Kidney capillary endothelial cell (primary cell): Measurements from ENCODE around the gene NINL.
"Not testable (repeated sequence)": the region's sequence is repeated elsewhere in the genome, so short reads cannot be mapped to it uniquely, and the experiment has no call there.

Experiments
- DNase-seq: peaks from one replicate; pipeline ENCODE4 v3.0.0-alpha.2; 2018; ENCODE audit warnings: low spot score

NINL gene

DNA sequence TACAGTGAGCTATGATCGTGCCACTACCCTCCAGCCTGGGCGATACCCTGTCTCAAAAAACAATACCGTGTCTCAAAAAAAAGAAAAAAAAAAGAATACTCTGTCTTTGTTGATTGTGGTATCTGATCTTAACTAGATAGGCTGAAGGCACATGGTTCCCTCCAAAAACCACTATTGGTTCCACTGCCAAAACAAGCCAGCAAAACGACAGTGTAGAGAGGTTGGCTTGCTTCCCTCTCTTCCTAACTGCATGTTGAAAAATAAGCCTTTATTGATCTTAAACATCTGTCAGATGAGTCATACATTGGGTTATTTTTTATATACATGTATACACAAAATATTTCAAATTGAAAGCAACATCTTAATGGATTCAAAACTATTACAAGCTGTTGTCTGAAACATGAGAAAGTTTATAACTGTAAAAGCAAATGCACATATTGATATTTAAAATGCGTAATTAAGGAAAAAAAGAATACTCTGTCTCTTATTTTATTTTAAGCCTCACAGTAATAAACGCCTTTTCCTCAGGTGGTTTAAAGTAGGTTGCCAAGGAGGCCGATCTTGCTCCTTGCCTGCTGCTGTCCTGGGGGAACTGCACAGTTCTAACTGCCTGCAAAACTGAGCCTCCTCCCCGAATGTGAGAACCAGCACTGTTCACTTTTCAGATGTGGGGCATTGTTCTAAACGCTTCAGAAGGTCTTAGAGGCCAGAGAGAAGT lies 7.0 kb upstream of the NINL start:
- no peak for DNase-seq

DNA sequence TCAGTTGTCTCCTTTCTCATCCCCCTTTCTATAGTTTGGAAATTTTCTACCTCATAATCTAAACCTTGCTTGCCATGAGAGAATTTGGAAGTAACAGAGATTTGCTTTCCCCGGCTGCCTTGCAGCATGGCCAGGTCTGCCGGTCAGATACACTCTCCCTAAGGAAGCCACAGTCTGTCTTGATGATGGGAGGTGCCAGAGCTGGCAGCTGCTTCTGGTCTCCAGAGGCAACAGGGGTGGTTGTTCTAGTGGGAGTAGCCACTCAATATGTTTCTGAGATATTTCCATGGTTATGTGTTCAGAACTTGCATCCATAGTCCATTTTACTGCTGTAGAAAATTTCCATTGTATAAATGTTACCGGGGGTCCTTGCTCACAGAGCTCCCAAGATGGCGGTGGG lies 5.4 kb upstream of the NINL start:
- DNase-seq: not testable (repeated sequence)

DNA sequence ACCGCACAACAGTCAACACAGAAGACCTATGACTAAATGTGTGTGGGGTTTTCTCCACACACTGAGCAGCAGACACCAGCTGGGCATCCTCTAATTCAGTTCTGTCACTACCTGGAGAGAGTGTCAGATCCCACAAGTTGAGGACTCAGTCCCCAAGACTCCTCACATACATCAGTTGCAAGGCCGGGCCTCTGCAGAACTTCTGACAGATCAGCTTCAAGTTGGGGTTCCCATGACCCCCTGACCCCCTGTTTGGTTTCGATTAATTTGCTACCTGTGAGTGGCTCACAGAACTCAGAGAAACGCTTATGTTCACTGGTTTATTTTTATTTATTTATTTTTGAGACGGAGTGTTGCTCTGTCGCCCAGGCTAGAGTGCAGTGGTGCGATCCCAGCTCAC lies 3.2 kb upstream of the NINL start:
- no peak for DNase-seq

DNA sequence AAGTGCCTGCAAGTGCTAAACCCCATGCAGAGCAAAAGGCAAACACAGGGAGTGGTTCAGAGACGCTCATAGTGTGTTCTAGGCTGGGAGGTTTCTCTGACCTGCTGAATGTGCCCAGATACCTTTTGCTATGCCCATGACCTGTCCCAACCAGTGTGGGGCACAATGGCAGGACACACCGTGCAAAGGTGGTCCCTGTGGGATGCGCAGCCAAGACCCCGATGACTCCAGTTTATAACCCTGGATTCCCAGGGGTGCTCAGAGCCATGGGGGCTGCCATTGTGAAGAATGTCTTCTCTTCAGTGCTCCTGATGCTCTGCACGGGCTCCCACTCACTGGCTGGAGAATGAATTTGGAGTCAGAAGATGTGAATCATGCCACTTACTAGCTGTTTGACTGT lies 2.2 kb upstream of the NINL start:
- no peak for DNase-seq

DNA sequence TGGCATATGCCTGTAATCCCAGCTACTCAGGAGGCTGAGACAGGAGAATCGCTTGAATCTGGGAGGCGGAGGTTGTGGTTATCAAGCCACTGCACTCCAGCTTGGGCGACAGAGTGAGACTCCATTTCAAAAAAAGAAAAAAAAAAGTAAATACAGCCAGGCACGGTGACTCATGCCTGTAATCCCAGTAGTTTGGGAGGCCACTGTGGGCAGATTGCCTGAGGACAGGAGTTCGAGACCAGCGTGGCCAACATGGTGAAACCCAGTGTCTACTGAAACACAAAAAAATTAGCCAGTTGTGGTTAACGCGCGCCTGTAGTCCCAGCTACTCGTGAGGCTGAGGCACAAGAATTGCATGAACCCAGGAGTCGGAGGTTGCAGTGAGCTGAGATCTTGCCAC lies 1.5 kb upstream of the NINL start:
- no peak for DNase-seq

DNA sequence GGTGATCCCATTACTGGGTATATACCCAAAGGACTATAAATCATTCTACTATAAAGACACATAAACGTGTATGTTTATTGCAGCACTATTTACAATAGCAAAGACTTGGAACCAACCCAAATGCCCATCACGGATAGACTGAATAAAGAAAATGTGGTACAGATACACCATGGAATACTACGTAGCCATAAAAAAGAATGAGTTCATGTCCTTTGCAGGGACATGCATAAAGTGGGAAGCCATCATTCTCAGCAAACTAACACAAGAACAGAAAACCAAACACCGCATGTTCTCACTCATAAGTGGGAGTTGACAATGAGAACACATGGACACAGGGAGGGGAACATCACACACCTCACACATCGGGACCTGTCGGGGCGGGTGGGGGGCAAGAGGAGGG lies 1.7 kb downstream of the NINL start:
- DNase-seq: not testable (repeated sequence)

DNA sequence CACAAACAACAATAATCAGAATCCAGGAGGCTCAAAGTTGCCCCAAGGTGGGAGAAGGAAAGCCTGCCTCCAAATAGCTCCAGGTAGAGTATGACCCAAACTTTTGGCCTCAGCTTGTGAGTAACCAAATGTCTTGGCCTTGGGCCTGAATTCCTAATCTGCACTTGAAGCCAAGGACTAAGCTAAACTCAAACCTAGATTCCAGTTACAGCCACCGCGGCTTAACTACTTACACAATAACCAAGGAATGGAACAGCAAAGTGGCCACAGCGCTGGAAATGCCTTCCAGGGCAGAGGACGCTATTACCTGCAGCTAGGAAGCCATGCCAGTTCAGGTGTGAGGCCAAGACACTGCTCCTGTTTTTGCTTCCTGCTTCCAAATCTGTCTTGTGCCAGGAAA lies 4.6 kb downstream of the NINL start:
- no peak for DNase-seq

DNA sequence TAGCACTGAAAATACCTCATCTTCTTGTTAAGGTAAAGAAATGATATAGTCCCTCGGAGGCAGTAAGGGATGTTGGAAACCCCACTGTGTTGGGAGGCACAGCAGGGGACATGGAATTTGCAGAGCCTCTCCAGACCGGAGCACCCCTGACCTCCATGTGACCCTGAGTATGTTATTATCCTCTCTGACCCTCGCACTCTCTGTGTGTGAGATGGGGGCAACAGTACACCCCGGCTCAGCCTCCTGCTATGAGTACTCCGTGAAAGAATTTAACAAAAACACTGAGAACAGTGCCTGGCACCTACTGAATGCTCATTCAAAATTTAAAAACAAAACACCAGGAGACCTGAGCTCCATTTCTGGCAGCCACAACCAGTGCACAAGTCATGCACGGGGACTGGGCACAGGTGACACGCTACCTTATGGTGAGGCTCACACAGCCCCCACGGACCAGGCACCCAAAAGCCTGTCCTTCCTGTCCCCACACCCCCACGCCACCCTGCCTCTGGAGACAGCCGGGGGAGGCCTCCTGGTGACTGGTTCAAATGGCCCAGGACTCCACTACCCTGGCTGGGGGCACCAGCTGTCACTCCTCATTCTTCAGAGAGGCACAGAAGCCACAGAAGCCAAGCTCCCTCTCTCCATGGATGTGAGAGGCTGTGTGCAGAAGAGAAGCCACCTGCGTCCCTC lies 6.1 kb downstream of the NINL start:
- no peak for DNase-seq

DNA sequence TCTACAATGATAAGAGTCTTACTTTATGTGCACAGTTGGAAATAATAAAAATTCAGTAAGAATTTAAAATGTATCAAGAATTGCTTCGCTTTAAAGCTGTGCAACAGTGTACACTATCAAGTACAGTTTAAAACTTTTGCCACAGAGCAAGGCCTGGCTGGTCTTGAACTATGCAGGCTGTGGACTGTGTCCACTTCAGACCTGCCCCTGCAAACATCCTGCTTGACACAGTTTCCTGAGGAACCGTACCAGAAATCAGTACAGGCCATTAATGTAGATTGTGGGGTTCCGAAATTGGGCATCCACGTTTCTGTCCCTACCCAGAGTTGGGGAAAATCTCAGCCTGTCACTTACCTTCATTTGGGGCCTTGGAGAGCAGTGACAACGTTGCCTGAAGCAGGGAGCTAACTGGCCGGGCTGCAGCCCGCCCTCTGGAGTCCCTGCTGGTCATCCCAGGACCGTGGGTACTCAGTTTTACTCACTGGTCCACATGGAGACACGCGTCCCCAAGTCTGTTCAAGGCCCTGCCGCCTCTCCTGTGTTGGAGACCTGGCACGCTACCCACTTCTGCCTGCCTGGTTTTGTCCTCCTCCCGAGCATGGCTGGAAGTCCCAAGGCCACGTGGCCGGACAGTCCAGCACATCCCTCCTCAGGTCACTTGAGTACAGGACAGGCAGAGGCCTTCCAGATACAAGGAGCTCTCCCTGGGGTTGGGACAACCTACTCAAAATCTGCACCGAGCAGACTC lies 8.4 kb downstream of the NINL start:
- DNase-seq: no peak

DNA sequence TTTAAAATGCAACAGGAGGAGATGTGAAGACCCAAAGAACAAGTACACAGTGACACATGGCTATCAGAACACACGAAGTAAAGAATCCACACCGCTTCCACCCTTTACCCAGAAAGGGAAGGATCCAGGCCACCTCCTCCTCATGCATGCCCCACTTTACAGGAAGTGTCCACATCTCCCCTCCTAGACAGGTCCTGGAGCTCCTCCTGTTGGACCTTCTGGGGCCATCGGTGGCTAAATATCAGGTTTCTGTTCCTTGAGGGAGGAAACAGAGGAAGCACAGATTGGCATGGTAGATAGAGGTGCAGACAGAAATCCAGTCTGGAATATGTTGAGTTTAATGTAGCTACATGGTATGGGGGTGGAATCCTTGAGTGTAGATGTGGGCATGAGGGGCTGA lies 10.9 kb downstream of the NINL start:
- DNase-seq: no peak

DNA sequence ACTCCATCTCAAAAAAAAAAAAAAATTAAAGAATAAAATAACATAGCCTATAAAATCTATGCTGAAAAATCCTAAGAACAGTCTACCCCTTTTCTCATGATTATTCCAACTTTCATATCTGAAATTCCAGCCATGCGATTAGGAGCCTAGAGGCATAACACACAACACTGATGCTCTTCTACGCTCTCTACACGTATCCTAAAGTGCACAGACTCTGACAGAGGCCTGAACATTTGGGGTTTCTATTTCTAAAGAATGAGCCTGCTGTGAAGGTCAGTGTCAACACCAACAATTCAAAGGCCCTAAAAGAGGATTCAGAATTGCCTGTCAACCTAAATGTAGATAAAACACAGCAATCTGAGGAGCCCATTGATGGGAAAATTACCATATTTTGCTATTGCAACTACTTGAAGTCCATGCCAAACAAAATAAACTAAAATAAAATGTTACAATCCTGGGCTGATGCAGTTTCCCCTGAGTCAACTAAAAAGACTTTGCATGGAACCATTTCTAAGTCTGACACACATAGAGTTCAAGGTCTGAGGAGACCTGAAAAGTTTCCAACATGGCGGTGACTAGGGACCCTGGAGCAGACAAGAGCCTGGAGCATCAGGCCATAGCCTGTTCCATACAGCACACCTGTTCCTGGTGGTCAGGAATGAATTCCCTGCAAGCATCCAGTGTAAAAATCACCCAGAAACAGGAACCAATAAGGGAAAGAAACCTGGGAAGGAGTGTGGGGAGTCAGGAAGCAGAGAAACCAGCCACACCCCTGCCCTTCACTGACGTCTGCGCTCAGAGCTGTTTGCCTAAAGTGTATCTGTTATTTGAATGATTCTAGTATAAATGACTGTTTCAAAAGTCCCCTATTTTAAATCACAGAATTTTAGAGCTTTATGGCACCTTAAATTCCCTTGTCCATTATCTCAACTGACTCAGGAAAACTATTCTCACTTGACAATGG lies 11.8 kb downstream of the NINL start:
- DNase-seq: no peak

DNA sequence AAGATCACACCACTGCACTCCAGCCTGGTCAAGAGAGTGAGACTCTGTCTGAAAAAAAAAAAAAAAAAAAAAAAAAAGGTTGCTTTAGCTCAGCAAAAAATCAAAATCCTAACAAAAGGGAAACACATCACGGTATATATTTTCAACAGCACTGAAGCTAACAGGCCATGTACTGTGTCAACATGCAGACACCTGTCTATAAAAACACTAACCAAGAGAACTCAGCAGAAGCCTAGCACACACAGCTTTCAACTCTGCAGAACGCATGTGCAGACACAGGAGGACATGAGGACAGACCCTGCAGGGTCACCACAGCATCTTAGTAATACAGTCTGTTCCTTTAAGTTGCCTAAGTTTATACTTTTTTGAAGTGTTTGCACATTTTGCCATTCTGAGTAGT lies 13.5 kb downstream of the NINL start:
- DNase-seq: no peak

DNA sequence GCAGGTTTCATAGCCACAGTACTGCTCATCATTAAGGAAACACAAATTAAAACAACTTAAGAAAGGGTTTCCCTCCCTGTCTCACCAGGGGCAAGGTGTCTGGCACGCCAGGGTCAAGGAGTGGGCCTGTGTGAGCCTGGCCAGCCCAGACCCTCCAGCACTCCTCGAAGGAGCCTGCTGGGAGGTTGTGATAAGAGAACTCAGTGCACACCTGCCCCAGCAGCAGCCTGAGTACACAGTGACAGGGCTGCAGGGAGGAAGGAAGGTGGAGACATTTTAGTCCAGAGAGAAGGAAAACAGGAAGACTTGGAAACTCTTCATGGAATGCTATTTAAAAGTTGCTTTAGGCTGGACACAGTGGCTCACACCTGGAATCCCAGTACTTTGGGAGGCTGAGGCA lies 14.1 kb downstream of the NINL start:
- no peak for DNase-seq

DNA sequence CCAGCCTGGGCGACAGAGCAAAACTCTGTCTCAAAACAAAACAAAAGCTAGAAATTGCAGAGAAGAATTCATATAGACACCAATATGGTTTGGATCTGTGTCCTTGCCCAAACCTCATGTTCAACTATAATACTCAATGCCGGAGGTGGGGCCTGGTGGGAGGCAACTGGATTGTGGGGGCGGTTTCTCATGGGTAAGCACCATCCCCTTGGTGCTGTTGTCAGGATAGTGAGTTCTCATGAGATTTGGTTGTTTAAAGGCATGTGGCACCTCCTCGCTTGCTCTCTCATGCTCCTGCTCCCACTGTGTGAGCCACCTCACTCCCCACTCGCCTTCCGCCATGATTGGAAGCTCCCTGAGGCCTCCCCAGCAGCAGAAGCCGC lies 15.2 kb downstream of the NINL start:
- DNase-seq: no peak

DNA sequence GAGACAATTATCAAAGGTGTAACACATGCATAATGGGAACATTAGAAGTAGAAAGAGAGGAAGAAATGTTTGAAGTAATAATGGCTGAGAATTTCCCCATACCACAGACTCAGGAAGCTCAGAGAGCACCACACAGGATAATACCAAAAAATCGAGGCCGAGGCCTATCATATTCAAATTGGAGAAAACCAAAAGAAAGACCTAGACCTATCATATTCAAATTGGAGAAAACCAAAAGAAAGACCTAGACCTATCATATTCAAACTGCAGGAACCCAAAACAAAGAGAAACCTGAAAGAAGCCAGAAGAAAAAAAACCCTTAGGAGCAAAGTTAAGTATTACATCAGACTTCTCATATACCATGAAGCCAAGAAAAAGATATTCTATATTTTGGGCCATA lies 18.0 kb downstream of the NINL start:
- no peak for DNase-seq

DNA sequence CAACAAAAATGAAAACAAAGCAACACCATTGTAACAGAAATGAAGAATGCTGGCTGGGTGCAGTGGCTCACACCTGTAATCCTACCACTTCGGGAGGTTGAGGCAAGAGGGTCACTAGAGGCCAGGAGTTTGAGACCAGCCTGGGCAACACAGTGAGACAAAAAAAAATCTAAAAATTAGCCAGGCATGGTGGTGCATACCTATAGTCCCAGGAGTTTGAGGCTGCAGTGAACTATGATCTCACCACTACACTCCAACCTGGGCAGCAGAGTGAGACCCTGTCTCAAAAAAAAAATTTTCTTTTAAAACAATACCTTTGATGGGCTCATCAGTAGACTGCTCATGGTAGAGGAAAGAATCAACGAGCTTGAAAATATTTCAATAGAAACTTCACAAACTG lies 18.5 kb downstream of the NINL start:
- no peak for DNase-seq

DNA sequence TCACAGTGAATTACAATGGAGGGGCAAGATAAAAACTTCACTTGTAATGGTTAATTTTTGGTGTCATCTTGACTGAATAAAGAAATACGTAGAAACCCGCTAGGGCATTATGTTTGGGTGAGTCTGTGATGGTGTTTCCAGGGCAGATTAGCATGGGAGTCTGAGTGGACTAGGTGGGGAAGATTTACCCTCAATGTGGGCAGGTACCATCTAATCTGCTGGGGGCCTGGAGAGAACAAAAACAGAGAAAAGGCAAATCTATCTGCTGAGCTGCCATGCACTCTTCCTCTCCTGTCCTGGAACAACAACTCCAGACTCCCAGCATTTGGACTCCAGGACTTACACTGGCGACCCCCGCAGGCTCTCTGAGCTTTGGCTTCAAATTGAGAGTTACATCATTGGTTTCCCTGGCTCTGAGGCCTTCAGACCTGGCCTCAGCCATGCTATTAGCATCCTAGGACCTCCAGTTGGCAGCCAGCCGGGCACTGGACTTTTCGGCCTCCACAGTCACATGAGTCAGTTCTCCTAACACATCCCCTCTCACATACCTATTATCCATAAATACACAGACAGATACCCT lies 19.7 kb downstream of the NINL start:
- DNase-seq: no peak

DNA sequence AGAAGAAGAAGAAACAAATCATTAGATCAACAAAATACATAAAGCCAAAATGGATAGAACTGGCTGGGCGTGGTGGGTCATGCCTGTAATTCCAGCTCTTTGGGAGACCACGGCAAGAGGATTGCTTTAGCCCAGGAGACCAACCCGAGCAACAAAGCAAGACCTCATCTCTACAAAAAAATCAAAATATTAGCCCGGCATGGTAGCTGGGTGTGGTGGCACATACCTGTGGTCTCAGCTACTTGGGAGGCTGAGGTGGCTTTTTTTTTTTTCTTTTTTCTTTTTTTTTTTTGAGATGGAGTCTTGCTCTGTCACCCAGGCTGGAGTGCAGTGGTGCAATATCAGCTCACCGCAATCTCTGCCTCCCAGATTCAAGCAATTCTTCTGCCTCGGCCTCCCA lies 21.5 kb downstream of the NINL start:
- DNase-seq: no peak

DNA sequence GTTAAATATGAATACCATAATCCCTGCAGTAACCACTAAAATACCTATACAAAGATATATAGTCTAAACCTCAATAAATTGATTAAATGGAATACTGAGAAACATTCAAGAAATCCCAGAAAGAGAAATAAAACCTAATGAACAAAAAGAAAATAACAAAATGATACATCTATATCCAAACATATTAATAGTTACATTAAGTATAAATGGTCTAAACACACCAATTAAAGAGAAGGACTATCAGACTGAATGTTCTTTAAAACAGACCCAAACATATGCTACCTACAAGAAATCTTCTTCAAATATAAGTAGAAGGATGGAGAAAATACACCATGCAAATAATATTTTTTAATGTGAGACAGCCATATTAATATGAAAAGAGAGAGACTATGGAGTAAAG lies 22.0 kb downstream of the NINL start:
- no peak for DNase-seq

DNA sequence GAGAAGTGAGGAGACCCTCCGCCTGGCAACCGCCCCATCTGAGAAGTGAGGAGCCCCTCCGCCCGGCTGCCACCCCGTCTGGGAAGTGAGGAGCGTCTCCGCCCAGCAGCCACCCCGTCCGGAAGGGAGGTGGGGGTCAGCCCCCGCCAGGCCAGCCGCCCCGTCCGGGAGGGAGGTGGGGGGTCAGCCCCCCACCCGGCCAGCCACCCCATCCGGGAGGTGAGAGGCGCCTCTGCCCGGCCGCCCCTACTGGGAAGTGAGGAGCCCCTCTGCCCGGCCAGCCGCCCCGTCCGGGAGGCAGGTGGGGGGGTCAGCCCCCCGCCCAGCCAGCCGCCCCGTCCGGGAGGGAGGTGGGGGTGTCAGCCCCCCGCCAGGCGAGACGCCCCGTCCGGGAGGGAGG lies 23.6 kb downstream of the NINL start:
- DNase-seq: not testable (repeated sequence)

DNA sequence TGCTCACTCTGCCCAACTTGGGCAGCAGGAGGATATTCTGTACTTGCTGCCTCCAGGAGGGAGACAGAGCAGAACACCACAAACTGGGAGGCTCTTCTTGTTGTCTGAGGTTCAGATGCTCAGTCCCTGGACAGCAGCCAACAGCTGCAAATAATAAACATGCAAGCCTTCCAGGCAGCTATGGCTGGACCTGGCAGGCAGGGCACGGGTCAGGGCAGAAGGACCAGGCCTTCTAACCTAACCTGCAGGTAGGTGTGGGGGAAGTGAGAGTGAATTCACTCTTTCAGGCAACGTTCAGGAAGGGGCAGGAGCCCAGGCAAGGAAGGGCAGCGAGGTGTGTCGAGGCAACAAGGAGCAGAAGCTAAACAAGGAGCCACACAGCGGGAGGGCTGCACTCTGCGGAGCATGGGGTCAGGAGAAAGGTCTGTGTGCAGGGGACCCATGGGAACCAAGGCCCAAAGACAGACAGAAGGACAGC lies 31.5 kb downstream of the NINL start:
- DNase-seq: no peak

DNA sequence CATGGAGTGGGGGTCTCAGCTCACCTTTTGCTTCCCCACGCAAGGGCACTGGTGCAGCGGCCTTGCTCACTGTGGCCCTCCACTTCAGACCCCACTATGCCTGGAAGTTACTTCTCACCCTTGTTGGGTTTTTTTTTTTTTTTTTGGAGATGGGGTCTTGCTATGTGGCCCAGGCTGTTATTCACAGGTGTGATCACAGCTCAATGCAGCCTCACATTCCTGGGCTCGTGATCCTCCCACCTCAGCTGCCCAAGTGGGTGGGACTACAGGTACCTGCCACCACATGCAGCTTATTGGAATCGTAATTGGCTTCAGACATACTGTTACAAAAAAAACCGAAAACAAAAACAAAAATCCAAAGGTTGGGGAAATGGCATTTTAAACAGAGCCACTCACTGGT lies 32.4 kb downstream of the NINL start:
- no peak for DNase-seq
